Bronchial smooth muscle cell (primary cell): Measurements from ENCODE around the gene ADCYAP1. TPM values are rescaled to one million over a fixed set of nuclear protein-coding genes. Genes with fewer than 3 reads are reported as not detected.

Experiments used
- total RNA-seq: library from RNA; depleted of rRNA; stranded (reverse); fragments of >200 nt; gene quantifications from 2 replicates; pipeline ENCODE4 v1.2.1, GENCODE V29; 2014

ADCYAP1 gene
- total RNA-seq = not detected in 2 replicates

GRCh38 chr18:904218-905090, at the start of gene ADCYAP1:
ADCYAP1 (plus strand) TSS chr18:904871; CDS start chr18:905387, 516 bp downstream.

Other genes starting within 250 kb of the ADCYAP1 start
- gene TYMS, start 247.2 kb upstream of the ADCYAP1 start, total RNA-seq = 13.7 and 16.2 TPM in 2 replicates
- gene ENOSF1, start 192.2 kb upstream of the ADCYAP1 start, total RNA-seq = 36.4 and 37.5 TPM in 2 replicates
- gene YES1, start 92.6 kb upstream of the ADCYAP1 start, total RNA-seq = 36.7 and 74.1 TPM in 2 replicates